Ammon's horn (tissue), 1 donor: ENCODE data around the gene ERVFRD-1.
A peak's percentile ranks its signal among the peaks of the same experiment; 100 is the strongest.

Experiments
- DNase-seq: peaks from one replicate; pipeline ENCODE4 v3.0.0-alpha.2; 2016; ENCODE audit warnings: low spot score

The ERVFRD-1 gene

GRCh38 chr6:11110921-11111768 lies at the start of gene ERVFRD-1:
Gene ERVFRD-1, minus strand, starts transcription at chr6:11111725. Its CDS starts 6,415 bp downstream, at chr6:11105310.
- DNase-seq, result no peak

DNA sequence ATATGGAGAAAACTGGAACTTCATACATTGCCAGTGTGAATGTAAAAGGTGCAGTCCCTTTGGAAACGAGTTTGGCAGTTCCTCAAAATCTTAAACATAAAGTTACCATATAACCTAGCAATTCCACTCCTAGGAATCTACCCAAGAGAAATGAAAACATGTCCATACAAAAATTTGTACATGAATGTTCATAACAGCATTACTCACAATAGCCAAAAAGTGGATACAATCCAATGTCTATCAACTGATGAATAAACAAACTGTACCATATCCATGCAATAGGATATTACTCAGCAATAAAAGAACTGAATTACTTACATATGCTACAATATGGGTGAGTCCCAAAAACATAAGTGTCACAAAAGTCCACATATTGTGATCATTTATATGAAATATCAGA lies 48.7 kb upstream of the ERVFRD-1 start:
- DNase-seq, result no peak

- DNase-seq, result no peak
These were observed 44.1 kb upstream of the ERVFRD-1 start for GRCh38 chr6:11155589-11155988.

DNA sequence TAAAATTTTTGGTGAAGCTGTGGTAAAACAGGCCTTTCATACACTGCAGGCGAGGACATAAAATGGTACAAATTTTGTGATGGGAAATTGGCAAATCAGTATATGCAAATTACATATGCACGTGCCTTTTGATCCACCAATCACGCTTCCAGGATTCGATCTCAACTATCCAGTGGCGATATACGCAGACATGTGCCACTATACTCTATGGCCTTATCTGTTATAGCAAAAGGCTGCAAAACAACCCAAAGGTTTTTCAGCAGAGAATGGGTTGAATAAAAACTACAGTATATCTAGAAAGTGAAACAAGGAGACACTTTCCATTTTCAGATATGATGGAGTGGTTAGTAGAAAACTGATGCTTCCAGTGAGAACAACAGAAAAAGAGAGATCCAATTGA lies 41.9 kb upstream of the ERVFRD-1 start:
- no peak for DNase-seq

DNA sequence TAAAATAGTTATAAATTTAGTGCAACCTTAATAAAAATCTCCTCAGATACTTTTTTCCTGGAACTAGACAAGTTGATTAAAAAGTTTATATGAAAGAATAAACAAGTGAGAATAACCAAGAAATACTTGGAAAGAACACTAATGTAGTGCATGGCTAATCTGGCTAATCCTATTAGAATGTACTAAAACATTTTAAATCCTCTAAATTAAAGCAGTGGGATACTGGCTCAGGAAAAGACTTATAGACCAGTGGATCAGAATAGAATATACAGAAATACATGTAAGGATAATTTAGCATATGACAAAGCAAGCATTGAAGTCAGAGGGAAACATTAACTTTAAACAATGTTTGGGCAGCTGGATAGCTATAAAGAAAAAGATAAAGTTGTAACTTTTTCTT lies 41.1 kb upstream of the ERVFRD-1 start:
- DNase-seq, result no peak

GRCh38 chr6:11151488-11151887 lies 40.0 kb upstream of the ERVFRD-1 start:
- no peak for DNase-seq

- no peak for DNase-seq
These were observed 38.0 kb upstream of the ERVFRD-1 start for GRCh38 chr6:11149551-11149950.

GRCh38 chr6:11146117-11146826 lies 34.7 kb upstream of the ERVFRD-1 start:
- DNase-seq, result no peak

DNA sequence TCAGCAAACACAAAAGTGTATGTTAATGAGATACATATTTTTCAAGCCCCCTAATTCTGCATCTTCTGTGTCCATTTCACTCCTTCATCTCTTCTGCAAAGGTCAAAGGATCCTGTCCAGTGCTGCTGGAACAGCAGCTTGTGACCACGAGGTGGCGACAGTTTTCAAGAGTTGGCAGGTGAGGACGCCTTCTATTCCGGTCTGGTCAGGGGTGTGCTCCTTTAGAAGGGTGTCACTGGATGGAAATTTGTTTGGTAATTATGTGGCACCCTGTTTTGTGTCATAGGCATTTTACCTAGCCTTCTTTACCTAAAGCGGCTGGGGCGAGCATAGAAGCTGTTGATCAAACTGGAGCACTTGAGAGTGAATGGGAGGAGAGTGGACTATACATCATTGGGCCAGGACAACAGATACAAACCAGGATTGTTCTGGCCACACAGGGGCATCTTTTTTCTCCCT lies 32.9 kb upstream of the ERVFRD-1 start:
- peak; percentile 89 for DNase-seq

DNA sequence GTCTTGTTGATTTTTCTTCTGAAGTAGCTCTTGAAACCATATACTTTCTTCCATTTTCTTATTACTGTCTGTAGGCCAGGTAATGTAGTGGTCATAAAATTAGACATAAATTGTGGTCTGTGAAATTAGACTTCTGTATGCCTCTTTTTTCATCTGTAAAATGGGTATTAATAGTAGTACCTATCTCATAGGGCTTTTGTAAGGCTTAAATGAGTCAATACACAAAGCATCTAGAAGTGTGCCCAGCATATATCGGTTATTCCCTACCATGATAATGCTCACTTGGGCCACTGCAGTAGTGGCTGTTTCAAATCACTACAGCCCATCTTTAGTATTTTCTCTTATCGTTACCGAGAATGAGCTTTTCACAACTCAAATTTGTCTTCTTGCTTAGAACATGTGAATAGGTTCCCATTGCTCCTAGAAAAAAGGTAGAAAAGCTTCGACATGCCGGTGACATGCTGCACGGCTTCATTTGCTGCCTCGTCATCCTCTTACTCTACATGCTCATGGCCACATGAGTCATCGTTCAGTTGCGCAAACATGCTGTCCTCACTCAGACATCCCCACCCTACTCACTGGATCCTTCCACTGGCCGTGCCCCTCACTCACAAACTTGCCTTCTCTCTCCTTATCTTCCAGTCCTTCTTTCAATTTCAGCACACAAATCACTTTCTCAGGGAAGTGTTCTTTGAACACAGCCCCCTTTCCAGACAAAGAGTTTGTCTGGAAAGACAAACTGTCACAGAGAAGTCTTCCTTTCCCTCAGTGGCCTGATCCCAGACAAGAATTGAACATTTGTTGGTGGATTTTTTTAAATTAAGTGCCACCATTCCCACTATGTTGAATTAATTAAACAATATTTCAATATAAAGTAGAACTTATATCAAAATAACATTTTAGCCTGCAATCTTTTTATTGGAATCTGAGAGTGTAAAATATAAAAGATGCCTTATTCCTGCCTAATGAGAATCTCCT lies 32.2 kb upstream of the ERVFRD-1 start:
- peak; percentile 34 for DNase-seq

GRCh38 chr6:11142296-11143027 lies 30.9 kb upstream of the ERVFRD-1 start:
- DNase-seq, result no peak

DNA sequence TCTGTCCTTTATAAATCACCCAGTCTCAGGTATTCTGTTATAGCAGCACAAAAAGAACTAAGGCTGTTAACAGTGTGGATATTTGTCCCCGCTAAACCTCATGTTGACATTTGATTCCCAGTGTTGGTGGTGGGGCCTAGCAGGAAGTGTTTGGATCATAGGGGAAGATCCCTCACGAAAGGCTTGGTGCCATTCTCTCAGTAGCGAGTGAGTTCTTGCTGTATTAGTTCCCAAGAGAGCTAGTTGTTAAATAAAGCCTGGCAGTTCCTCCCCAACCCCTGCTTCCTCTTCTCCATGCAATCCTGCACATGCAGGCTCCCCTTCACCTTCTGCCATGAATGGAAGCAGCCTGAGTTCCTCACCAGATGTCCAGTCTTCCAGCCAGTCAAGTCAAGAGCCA lies 29.8 kb upstream of the ERVFRD-1 start:
- DNase-seq, result no peak

GRCh38 chr6:11140056-11140455 lies 28.5 kb upstream of the ERVFRD-1 start:
- no peak for DNase-seq

GRCh38 chr6:11139051-11139960 lies 27.8 kb upstream of the ERVFRD-1 start:
- no peak for DNase-seq

- DNase-seq, result no peak
These were observed 25.3 kb upstream of the ERVFRD-1 start for GRCh38 chr6:11136809-11137208.

DNA sequence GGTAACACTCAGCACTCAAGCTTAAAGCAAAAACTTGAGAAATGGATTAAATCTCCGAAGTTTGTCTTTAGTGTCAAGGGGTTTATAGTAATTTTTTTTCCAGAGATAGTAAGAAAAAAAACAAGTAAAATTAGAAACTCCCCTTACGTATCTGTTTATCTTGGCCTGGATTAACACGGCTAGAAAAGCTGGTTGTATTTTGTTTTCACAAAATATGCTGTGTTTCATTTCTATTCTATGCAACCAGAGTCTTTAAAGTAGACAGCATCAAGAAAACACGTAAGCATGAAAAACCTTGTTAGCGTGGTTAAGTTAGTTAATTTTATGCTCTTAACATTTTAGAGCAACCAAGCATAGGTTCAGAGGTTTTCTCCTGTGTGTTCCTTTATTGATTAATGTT lies 21.8 kb upstream of the ERVFRD-1 start:
- no peak for DNase-seq

DNA sequence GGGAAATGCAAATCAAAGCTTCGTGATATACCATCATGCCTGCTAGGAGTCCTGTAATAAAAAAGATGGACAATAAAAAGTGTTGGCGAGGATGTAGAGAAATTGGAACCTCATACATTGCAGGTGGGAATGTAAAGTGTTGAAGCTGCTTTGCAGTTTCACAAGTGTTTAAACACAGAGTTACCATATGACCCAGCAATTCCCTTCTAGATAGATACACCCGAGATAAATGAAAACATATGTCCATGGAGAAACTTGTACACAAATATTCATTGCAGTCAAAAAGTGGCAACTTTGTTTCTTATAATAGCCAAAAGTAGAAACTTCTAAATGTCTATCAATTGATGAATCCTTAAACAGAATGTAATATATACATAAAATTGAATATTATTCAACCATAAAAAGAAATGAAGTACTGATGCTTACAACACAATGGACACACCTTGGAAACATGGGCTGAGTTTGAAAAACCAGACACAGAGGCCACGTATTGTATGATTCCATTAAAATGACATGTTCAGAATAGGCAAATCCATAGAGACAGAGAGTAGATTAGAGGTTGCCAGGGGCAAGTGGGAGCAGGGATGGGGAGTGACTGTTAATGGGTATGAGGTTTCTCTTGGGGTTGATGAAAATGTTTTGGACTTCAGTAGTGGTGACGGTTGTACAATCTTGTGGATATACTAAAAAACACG lies 20.8 kb upstream of the ERVFRD-1 start:
- no peak for DNase-seq

- DNase-seq, result no peak
These were observed 19.1 kb upstream of the ERVFRD-1 start for GRCh38 chr6:11130605-11131004.

DNA sequence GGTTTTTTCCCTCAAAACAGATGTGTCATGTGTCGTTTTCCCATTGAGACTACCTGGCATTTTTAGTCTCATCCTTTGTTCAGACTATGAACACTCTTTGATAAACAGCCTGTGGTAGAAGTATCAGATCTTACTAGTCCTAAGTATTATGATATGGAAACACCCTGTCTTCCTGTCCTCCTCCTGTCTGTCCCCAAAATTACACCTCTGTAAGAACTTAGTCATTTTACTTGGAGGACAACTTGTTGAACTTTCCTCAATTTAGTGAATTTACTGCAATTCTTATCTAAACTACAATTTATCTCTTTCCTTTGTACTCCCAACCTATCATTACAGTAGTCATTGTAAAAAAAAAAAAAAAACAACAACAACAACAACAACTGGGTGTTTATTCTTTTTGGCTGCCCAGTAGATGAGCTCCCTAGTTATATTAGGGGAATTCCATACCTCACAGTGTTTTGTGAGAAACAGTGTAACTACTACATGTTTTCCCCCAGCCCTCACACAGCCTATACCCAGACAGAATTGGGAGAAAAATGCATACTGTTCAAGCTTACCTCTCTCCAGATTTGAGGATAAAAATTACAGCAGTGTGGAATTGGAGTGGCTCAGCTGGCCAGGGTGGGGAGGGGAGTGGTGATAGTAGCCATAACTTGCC lies 18.5 kb upstream of the ERVFRD-1 start:
- DNase-seq, result no peak
